Kidney epithelial cell (primary cell): ENCODE data around the gene GRIA1. TPM values are rescaled to one million over a fixed set of nuclear protein-coding genes. Genes with fewer than 3 reads are reported as not detected.
"Not testable (repeated sequence)": the region's sequence is repeated elsewhere in the genome, so short reads cannot be mapped to it uniquely, and the experiment has no call there.

Source experiments
- DNase-seq: peaks from one replicate; pipeline ENCODE4 v3.0.0-alpha.2; 2010; ENCODE audit warnings: low read depth
- H3K27me3 ChIP-seq: 2 replicates; pipeline ENCODE4 v1.6.0; 2011; ENCODE audit warnings: low read length; ENCODE audit not compliant: control insufficient read depth, insufficient read depth
- H3K36me3 ChIP-seq: 2 replicates; pipeline ENCODE4 v1.5.1; 2011; ENCODE audit warnings: low read length; ENCODE audit not compliant: control insufficient read depth, insufficient read depth
- H3K4me3 ChIP-seq: 2 replicates; pipeline ENCODE4 v1.5.1; 2011; ENCODE audit warnings: low read depth, mild to moderate bottlenecking, control low read depth, low read length
- CTCF ChIP-seq: IDR thresholded peaks from 2 replicates; pipeline ENCODE4 v1.5.1; 2011; ENCODE audit warnings: mild to moderate bottlenecking, moderate library complexity, low read length, control low read depth, inconsistent platforms; ENCODE audit not compliant: insufficient read depth, poor library complexity, severe bottlenecking
- total RNA-seq: library from RNA; depleted of rRNA; stranded (reverse); fragments of >200 nt; gene quantifications from 2 replicates; pipeline ENCODE4 v1.2.3, GENCODE V29; 2015

The GRIA1 gene
- total RNA-seq, 1 donor from 2014 or later, result not detected

GRCh38 chr5:153824909-153825308 lies 334.4 kb downstream of the GRIA1 start:
- no peaks in the 10 kb centered on the region for H3K27me3 ChIP-seq
- H3K4me3 ChIP-seq, result no peak overlapping the region
- TF ChIP-seq CTCF, result no peak
- DNase-seq, result no peak
- no peaks in the 10 kb centered on the region for H3K36me3 ChIP-seq

GRCh38 chr5:153827397-153827796 lies 336.9 kb downstream of the GRIA1 start:
- no peaks in the 10 kb centered on the region for H3K27me3 ChIP-seq
- no peak overlapping the region for H3K4me3 ChIP-seq
- DNase-seq, result no peak
- H3K36me3 ChIP-seq, result no peaks in the 10 kb centered on the region
- no peak for TF ChIP-seq CTCF

GRCh38 chr5:153829510-153830065 lies 339.1 kb downstream of the GRIA1 start:
- DNase-seq, result no peak
- Histone ChIP-seq H3K36me3 (no peaks in the 10 kb centered on the region), H3K4me3 (no peak overlapping the region), H3K27me3 (no peaks in the 10 kb centered on the region)
- no peak for TF ChIP-seq CTCF

GRCh38 chr5:153831973-153832372 lies 341.5 kb downstream of the GRIA1 start:
- Histone ChIP-seq H3K27me3 (no peaks in the 10 kb centered on the region), H3K36me3 (no peaks in the 10 kb centered on the region), H3K4me3 (no peak overlapping the region)
- DNase-seq, result no peak
- no peak for TF ChIP-seq CTCF

- DNase-seq, result no peak
- no peak for TF ChIP-seq CTCF
Observed at GRCh38 chr5:153835891-153836515, 345.5 kb downstream of the GRIA1 start.

GRCh38 chr5:153849303-153850113 lies 359.0 kb downstream of the GRIA1 start:
- not testable (repeated sequence) for H3K36me3 ChIP-seq, H3K27me3 ChIP-seq, H3K4me3 ChIP-seq, DNase-seq

More at GRCh38 chr5:153835891-153836515, 345.5 kb downstream of the GRIA1 start:
- no peak overlapping the region for H3K4me3 ChIP-seq
- H3K27me3 ChIP-seq, result no peaks in the 10 kb centered on the region
- no peaks in the 10 kb centered on the region for H3K36me3 ChIP-seq
